NCI-H1417 treated with DMSO at 0.1 percent for 48 hours (cell line): ENCODE measurements around the gene ODAD2.
"Not testable (repeated sequence)": the region's sequence is repeated elsewhere in the genome, so short reads cannot be mapped to it uniquely, and the experiment has no call there.

Source experiments
- DNase-seq: peaks from one replicate; lab custom pipeline; 2025; lab: John Stamatoyannopoulos, UW

The ODAD2 gene

GRCh38 chr10:27998954-27999275, at the start of gene ODAD2:
Gene ODAD2 (minus strand): TSS chr10:27999079. CDS start chr10:27995142, 3,937 bp downstream.
- DNase-seq = no peak

DNA sequence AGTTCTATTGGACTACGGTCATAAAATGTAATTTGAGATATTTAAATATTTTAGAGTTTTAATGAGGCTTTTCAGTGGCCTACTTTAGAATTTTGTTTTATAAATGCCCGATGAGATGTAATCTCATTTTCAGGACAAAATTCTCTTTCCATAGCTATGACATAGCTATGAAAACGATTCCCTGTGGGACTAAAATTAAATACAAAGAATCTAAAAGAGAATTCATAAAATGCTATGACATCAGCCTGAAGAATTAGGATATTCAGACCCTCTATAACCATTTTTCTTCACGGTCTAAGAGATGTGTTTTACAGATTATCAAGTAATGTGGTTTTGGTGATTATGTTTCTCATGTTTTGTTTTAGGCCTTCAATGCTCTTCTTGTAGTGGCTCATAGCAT, 48.2 kb upstream of the ODAD2 start:
- no peak for DNase-seq

- no peak for DNase-seq
These were observed 47.7 kb upstream of the ODAD2 start for GRCh38 chr10:28046579-28046978.

GRCh38 chr10:28043941-28044340, 45.1 kb upstream of the ODAD2 start:
- DNase-seq = no peak

DNA sequence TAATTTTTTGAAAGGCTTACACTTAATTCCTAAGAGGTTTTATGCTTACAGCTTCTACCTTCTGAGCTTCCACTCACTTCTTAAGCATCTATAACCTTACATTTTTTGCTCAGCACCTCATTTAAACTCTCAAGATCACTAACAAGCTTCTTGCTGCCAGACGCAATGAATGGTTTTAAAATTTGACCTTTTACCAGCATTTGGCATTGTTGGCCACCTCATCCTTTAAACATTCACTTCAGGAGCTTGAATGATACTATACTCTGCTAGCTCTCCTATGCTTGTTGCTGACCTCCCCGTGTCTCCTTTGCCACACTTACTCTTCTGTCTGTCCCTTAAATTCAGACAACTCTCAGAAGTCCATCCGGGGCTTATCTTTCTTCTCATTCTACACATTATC, 37.7 kb upstream of the ODAD2 start:
- DNase-seq = no peak

GRCh38 chr10:28020993-28021982, 22.4 kb upstream of the ODAD2 start:
- DNase-seq = no peak

GRCh38 chr10:28020080-28020860, 21.4 kb upstream of the ODAD2 start:
- no peak for DNase-seq

GRCh38 chr10:28014651-28015050, 15.8 kb upstream of the ODAD2 start:
- DNase-seq = no peak

DNA sequence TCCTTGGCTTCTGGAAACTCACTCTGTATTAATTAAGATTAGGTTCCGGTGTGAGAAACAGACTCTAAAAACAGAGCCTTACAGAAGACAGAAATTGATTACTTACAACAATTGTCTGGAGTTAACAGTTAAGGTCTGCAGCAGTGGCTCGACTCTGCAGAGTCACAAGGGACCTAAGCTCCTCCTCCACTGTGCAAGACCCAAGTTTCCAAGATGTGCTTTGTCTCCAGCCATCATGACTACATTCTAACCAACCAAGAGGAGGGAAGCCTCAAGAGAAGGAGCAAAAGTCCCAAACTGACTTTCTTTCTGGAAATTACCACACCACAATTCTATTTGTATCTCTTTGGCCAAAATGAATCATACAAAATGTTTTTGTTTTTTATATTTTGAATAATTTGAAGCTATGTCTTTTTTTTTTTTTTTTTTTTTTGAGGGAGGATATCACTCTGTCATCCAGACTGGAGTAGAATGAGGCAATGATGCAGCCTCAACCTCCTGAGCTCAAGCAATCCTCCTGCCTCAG, 14.2 kb upstream of the ODAD2 start:
- DNase-seq = no peak

GRCh38 chr10:28010821-28011220, 11.9 kb upstream of the ODAD2 start:
- DNase-seq = no peak

DNA sequence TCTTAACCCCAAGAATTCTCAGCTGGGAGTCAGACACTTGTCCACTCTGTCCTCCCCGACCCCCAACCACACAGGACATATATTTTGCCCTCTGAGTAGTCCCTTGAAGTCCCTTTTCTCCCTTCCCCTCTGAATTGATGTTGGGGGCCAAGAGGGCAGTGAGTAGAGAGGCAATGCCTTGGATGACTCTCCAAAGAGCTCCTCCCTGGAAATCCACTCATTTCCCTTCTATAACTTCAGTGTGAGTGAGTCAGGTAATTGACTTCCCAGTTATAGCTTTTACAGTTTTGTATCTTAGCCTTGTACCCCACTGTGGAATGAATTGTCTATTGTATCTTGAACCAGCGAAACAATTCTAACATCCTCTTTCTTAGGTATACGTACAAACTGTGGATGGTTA, 9.2 kb upstream of the ODAD2 start:
- DNase-seq = no peak

GRCh38 chr10:28001353-28001752, 2.5 kb upstream of the ODAD2 start:
- DNase-seq = no peak

- no peak for DNase-seq
These were observed 513 bp downstream of the ODAD2 start for GRCh38 chr10:27998178-27998953.

DNA sequence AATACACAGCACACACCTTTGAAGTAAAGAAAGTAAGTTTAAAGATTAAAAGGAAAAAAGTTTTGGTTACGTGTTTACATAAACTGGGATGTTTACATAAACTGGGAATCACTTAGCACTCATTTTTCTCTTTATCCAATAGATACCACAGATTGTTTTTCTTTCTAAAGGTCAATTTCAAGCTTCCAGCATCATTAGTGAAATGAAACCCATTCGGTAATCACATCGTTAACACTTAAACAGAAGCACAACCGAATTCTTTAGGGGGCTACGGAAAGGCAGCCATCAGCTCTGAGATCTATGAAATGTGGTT, 1.1 kb downstream of the ODAD2 start:
- DNase-seq = no peak

- DNase-seq = no peak
These were observed 3.6 kb downstream of the ODAD2 start for GRCh38 chr10:27995311-27995710.

DNA sequence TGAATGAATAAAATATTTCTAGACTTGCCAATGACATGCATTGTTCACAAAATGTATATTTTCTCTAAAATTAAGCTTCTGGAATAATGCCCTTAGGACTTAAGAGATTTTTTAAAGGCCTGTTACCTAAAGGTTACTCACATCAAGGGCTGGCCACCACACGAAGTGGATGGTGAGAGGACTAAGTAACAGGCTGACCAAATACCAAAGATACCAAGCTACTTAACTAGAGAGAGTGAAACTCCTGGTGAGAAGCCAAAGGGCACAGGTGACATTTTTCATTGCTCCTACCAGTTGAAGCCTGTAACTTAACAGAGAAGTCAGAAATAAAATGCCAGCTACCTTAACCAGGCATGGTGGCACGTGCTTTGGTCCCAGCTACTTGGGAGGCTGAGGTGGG, 9.5 kb downstream of the ODAD2 start:
- DNase-seq = not testable (repeated sequence)

- DNase-seq = no peak
These were observed 12.1 kb downstream of the ODAD2 start for GRCh38 chr10:27986821-27987220.

- no peak for DNase-seq
These were observed 15.9 kb downstream of the ODAD2 start for GRCh38 chr10:27982875-27983543.

- no peak for DNase-seq
These were observed 17.1 kb downstream of the ODAD2 start for GRCh38 chr10:27981744-27982143.

GRCh38 chr10:27970795-27971194, 28.1 kb downstream of the ODAD2 start:
- not testable (repeated sequence) for DNase-seq

DNA sequence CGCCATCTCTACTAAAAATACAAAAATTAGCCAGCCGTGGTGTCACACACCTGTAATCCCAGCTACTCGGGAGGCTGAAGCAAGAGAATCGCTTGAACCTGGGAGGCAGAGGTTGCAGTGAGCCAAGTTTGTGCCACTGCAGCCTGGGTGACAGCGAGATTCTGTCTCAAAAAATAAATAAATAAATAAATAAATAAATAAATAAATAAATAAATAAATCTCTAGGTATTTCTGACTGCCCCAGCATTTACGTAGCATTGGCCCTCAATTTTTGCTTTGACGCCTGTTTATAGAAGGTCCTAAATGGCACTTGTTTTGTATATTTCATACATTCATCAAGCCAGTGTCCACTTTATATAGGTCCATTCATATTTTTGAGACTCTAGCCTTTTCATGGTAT, 28.9 kb downstream of the ODAD2 start:
- DNase-seq = not testable (repeated sequence)
